ENCODE measurements around the gene JAZF1.

Gene JAZF1

DNA sequence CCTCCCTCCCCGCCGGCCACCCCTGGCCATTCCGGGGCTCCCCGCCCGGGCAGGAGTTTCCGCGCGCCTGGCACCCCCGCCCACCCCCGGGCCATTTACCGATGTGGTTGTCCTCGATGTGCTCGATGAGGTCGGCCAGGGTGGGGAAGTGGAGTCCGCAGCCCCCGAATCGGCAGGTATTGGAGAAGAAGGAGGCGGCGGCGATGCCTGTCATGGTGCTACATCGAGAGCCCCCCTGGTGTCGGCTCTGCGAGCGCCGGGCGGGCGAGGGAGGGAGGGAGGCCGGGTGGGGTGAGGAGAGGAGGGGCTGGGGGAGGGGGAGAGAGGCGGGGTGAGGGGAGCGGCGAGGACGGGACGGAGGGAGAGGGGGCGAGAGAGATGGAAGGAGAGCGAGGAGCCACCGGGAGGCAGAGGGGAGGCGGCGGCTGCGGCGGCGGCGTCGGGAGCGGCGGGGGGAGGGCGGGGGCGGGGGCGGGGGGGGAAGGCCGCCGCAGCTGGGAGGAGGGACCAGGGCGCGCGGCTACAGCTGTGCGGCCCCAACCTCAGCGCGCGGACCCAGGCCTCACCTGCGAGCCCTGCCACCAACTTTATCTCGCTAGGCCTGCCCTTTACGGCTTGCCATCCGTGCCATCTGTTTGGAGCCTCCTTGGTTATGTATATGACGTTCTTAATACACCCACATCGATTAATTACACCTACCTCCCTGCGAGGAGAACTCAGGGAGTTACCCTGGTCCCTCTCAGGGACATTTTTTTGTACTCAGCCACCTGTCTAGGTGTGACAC is at the start of gene JAZF1:
JAZF1 (minus strand) TSS at position 432 of the 784 bp plus-strand sequence.
- DNase-seq (ENCODE audit: low read depth, low spot score) = no peak

- DNase-seq (ENCODE audit: low read depth, low spot score) = no peak
These were observed 49.7 kb upstream of the JAZF1 start for GRCh38 chr7:28230261-28230660.

- no peak for DNase-seq (ENCODE audit: low read depth, low spot score)
These were observed 47.8 kb upstream of the JAZF1 start for GRCh38 chr7:28228396-28228795.

- no peak for DNase-seq (ENCODE audit: low read depth, low spot score)
These were observed 45.4 kb upstream of the JAZF1 start for GRCh38 chr7:28226003-28226402.

DNA sequence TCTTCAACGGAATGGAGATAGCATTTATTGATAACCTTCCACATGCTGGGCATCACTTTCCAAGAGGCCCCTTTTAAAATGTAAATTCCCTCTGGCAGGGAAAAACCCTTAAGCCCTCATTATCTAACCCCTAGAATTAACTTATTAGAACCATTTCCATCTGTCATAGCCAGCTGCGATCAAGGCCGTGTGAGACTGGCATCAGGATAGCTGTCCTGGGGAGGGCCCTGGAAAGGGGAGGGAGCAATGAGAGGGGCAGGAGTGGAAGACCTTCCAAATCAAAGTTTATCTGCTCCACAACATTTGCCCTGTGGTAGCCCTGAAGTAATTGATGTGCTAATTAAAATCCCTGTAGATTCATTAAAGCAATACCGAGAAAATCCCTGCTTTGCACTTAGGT is 45.0 kb upstream of the JAZF1 start:
- no peak for DNase-seq (ENCODE audit: low read depth, low spot score)

GRCh38 chr7:28224675-28225074 is 44.1 kb upstream of the JAZF1 start:
- DNase-seq (ENCODE audit: low read depth, low spot score) = no peak

GRCh38 chr7:28224172-28224571 is 43.6 kb upstream of the JAZF1 start:
- DNase-seq (ENCODE audit: low read depth, low spot score) = no peak

GRCh38 chr7:28222636-28223035 is 42.0 kb upstream of the JAZF1 start:
- no peak for DNase-seq (ENCODE audit: low read depth, low spot score)

DNA sequence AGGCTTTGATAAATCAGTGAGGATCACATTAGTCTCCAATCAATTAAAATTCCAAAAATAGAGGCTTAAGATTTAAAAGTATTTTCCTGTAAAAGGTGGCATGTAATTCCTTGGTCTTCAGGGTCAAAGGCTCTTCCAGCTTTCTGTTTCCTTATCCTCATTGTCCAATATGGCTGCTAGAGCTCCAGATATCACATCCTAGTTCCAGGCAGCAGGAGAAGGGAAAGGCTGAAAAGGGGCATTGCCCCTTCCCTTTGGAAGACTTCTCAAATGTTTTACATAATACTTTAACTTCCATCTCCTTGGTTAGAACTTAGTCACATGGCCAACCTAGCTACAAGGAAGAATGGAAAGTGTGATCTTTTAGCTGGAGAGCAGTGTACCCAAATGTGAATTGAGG is 39.2 kb upstream of the JAZF1 start:
- no peak for DNase-seq (ENCODE audit: low read depth, low spot score)

DNA sequence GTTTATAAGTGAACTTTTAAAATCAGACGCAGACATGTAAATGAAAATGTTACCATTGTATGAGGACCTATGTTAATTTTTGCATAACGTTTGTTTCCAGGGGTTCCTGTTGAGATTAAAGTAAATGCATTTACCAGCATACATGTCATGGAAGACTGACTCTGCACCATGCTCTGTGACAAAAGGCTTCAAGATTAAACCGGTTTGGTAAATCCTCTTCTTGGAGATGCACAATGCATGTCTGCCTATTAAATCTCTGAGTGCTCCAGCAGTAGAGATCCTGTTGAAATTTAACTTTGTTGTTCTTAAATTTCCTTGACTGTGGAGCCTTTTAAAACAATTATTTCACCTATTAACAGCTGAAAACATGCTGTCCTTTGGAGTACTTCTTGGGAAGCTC is 36.5 kb upstream of the JAZF1 start:
- DNase-seq (ENCODE audit: low read depth, low spot score) = no peak

DNA sequence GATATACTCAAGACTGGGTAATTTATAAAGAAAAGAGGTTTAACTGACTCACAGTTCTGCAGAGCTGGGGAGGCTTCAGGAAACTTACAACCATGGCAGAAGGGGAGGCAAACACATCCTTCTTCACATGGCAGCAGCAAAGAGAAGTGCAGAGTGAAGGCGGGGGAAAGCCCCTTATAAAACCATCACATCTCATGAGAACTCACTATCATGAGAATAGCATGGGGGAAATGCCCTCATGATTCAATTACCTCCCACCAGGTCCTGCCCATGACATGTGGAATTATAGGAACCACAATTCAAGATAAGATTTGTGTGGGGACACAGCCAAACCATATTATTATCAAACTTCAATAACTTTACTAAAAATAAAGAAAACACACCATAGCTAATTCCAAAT is 30.4 kb upstream of the JAZF1 start:
- no peak for DNase-seq (ENCODE audit: low read depth, low spot score)

GRCh38 chr7:28208506-28208905 is 27.9 kb upstream of the JAZF1 start:
- DNase-seq (ENCODE audit: low read depth, low spot score) = no peak

- no peak for DNase-seq (ENCODE audit: low read depth, low spot score)
These were observed 27.0 kb upstream of the JAZF1 start for GRCh38 chr7:28207486-28208158.

GRCh38 chr7:28205506-28205905 is 24.9 kb upstream of the JAZF1 start:
- DNase-seq (ENCODE audit: low read depth, low spot score) = no peak

DNA sequence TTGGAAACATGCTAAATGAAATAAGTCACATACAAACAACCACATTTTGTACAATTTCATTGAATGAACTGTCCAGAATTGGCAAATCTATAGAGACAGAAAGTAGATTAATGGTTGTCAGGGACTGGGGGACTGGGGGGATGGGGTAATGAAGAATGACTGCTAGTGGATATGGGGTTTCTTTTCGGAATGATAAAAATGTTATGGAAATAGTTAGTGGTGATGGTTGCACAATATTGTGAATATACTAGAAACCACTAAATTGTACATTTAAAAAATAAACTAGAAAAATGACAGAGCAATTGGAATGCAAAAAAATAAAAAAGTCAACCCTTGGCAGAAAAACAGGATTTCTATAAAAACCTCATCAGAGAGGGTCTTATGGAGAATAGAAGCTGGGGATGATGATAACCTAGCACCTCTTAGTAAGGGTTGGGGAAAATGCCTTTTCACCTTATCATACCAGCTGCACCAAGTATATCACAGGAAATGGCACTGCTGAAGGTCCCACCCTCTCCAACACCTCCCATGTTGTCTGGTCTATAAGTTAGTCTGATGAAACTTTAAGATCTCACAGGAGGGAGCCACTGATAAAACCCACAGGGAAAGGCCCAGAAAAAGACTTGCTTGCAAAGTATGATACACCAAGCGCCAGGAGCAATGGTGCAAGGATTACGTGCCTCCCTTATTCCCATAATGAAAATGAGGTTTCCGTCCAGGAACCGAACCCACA is 23.1 kb upstream of the JAZF1 start:
- DNase-seq (ENCODE audit: low read depth, low spot score) = no peak

DNA sequence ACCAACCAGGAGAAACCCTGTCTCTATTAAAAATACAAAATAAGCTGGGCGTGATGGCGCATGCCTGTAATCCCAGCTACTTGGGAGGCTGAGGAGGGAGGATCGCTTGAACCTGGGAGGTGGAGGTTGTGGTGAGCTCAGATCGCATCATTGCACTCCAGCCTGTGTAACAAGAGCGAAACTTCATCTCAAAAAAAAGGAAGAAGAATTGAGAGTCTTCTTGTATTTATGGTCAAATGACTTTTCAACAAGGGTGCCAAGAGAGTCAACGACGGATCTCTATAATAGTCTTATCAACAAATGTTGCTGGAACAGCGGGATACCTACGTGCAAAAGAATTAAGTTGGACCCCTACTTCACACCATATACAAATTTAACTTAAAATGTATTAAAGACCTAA is 21.6 kb upstream of the JAZF1 start:
- DNase-seq (ENCODE audit: low read depth, low spot score) = no peak

- DNase-seq (ENCODE audit: low read depth, low spot score) = no peak
These were observed 20.5 kb upstream of the JAZF1 start for GRCh38 chr7:28201131-28201530.

DNA sequence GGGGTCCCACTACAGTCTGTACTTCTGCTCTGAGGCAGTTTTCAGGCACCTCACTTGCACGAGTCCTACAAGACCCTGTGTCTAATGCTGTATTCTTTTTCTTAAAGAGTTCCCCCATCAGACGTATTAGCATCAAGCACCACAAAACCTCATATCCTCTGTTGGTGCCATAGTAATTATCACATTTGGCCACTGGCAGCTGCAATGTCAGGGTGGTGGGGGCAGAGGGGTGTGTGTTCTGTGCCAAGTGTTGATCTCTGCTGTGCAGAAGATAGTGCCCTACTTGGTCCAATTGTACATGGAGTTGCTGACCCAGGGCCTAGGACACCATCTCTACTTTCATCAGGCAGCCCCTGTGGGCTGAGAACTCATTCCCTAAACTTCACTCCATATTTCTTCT is 20.0 kb upstream of the JAZF1 start:
- DNase-seq (ENCODE audit: low read depth, low spot score) = no peak

DNA sequence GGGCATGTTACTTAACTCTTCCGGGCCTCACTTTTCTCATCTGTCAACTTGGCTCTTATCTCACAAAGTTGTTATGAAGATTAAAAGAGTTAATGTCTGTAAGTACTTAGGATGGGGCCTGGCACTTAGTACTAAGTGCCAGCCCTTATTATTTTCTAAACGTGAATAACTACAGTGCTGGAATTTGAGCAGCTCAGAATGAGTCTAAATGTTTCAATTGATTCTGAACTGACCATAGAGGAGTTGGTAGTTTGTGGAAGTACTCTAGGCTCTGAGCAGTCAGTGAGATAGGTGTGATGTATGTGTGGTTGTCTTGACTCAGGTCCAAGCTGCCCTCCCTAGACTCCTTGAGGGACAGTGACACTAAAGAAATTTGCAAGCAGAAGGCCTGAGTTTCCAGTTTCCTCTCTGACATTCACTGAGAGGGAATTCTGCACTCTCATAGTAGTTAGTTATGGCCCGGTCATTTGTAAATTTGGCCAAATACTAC is 18.5 kb upstream of the JAZF1 start:
- DNase-seq (ENCODE audit: low read depth, low spot score) = no peak

- DNase-seq (ENCODE audit: low read depth, low spot score) = no peak
These were observed 15.5 kb upstream of the JAZF1 start for GRCh38 chr7:28195910-28196620.

- no peak for DNase-seq (ENCODE audit: low read depth, low spot score)
These were observed 12.4 kb upstream of the JAZF1 start for GRCh38 chr7:28192786-28193585.

All from iPS DF 19.7 (cell line).